HG03460 (cell line): ENCODE data around the gene CLEC2A.
"Not testable (repeated sequence)": the region's sequence is repeated elsewhere in the genome, so short reads cannot be mapped to it uniquely, and the experiment has no call there.

ENCODE experiments used
- ATAC-seq: cut with Tn5 transposase; IDR thresholded peaks from one replicate; pipeline ENCODE4 v1.9.1; 2021; ENCODE audit not compliant: unreplicated experiment

Gene CLEC2A

DNA sequence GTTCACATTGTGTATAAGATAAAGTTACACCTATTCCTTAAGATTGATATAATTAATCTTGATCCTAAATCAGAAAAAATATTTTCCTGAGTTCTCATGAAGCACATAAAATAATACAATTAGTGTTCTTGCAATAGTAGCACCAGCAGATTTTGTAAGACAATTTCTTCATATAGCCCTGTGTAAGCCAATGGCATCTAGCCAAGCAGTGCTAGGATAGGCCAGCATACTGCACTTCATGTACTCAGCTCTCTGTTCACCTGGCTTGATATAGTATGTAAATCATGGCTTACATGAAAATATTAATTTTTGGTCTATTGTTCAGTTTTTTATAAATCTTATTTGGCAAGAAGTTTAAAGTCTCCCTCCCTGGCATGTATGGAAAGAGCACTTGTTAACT lies 49.0 kb downstream of the CLEC2A start:
- no peak for ATAC-seq

DNA sequence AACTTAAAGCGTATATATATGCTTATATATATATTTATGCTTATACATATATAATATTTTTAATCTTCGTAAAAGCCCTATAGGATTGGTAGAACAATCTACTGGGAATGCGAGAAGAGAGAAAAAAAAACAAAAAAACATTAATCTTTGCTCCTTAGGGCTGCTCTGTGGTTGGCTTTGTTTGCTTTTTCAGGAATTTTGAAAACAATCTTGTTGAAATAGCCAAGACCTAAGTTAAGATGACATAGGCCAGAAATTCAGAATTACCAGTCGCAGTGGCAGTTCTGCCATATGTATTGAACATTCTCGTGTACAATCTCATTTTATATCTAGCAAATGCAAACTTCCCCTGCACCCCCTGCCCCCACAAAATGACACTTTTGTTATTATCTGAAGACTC lies 50.2 kb downstream of the CLEC2A start:
- no peak for ATAC-seq

DNA sequence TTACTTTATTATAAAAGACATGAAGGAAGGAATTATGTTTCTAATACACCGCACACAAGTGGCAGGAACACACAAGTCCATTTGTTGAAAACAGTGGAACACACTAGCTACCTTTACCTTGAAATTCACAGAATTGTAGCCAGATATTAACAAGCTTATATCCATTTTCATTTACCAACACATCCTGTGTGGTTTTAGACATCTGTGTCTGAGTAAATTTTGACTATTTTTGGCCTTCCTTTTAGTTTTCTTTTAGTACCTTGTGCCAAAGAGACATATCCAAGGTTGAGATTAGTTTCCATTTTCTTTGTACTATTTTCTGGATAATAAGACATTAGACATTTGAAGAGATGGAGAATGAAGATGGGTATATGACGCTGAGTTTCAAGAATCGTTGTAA lies 50.9 kb downstream of the CLEC2A start, which contains the start of gene KLRF2:
Gene KLRF2 (plus strand): TSS at position 244 of the 400 bp plus-strand sequence. CDS start 107 bp downstream, at position 351.
- no peak for ATAC-seq

DNA sequence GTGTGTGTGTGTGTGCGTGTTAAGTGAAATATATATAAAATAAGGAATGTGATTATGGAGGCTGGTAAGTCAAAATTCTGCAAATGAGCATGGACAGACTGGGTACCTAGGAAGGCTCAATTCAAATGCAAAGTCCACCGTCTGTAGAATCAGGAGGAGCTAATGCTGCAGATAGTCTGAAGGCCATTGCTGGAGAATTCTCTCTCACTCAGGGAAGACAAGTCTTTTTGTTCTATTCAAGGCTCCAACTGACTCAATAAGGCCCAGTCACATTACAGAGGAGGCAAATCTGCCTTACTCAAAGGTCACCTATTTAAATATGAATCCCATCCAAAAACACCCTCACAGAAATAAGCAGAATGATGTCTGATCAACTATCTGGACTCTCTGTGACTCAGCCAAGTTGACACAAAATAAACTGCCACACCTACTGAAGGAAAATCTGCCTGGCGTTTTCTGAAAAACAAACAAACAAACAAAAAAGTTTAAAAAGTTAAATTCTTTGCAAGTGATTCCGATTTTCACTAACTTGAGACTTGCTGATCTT lies 51.6 kb downstream of the CLEC2A start:
- no peak for ATAC-seq

DNA sequence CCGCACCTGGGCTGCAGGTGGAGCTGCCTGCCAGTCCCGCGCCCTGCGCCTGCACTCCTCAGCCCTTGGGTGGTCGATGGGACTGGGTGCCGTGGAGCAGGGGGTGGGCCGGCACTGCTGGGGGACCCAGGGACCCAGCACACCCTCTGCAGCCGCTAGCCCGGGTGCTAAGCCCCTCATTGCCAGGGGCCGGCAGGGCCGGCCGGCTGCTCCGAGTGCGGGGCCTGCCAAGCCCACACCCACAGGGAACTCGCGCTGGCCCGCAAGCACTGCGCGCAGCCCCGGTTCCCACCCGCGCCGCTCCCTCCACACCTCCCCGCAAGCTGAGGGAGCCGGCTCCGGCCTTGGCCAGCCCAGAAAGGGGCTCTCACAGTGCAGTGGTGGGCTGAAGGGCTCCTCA lies 56.0 kb downstream of the CLEC2A start:
- ATAC-seq, result not testable (repeated sequence)

DNA sequence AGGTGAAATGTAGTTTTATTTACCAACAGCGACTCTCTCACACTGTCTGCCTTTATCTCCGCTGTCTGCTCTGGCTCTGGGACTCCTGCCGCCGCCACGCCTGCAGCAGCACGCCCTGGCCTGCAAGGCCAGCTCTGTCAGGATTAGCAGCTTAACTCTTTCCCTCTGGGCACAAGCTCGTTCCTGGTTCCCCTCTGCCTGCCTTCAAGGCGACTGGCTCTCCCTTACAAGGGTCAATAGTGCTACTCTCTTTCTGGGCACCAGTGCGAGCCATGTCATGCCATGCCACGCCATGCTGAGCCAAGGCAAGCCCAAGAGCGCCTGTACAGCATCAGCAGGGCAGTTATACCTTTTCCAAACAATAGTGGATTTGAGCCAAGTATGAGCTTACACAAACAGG lies 59.4 kb downstream of the CLEC2A start:
- ATAC-seq, result no peak

DNA sequence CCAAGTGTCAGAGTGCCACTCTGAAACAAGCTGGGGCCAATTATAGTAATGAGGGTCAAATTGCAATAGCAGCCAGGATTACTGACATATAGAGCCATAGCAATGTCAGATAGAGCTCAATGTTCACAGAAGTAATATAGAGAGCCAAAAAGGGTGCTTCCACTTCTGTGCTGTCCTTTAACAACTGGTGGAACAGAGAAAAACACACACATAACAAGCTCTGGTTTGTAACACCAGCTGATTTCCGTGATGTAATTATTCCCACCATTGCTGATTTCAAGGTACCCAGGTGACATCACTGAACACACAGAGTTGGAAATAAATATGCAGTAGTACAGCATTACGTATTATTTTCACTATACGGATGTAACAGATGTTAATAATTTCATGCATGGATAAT lies 60.0 kb downstream of the CLEC2A start:
- ATAC-seq, result no peak

DNA sequence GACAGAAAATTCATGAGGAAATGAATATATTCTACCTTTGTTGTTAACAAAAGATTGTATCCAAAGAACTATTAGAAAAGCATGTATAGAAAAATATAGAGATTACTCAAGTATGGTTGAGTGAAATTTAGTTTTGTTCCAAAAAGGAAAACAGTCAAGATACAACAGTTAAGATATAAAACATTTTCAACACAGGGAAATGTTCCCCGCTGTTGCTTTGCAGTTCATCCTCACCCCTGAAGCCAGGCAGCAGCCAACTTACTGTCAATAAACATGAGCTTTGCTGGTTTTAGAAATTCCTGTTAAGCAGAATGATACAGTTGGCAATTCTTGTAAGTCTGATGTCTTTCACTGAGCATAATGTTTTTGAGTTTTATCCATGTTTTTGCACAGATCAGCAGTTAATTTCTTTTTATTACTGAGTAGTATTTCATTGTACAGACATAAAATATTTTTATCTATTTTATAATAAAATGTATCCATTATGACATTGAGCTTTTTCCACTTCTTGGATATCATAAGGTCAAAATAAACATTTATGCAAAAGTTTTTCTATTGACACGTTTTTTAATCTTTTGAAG lies 61.8 kb downstream of the CLEC2A start:
- no peak for ATAC-seq

DNA sequence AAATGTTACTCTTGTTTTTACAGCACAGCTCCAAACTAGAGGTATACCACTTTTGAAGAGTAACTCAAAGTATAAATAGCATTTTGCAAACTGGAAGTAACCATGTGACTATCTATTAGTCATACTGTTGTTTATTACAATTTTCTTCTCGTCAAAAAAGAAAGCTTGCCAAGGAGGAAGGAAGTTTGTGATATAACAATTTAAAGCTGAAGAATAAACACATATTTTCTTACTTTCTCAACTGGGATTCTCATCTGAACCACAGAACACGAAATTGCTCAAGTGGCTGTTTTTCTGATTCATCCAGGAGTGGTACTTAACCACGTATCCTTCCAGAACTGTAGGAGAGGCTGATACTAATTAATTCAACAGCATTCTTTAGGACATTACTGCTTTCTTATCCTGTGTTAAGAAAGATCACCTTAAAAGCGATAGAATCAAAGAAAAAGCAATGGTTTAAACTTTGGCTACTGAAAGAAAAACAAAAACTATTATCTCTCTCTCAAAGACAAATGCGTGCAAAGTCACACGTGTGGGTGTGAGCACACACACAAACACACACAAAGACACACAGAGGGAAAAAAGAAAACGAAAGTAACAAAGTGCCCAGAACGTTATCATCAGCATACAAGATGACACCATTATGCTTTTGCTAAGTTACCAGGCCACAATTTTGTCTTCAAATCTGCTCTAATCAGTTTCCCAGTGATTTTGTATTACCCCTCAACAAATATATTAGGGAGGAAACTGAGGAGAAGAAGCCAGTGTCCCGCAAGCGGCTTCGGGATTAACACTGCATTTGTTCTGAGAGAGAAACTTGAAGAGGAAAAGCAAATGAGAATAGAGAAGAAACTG lies 62.6 kb downstream of the CLEC2A start, which contains the start of gene CLEC2B:
Gene CLEC2B (minus strand): TSS at position 48 of the 855 bp plus-strand sequence.
- no peak for ATAC-seq

DNA sequence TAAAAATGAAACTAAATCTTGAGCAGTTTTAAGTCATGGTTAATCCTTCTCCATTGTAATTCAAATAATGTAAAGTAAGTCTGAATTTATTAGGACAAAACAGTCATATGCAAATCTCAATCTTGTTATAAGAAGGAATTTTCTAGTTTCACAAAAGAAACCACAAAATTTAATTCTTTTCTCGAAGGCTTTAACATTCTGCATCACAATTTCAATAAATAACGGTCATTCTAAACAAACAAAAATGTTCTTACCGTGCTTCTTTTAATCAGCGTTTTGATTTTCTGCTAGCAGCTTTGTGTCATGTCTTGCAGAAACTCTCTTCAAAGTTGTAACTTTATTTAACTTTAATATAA lies 63.2 kb downstream of the CLEC2A start:
- ATAC-seq, result no peak

DNA sequence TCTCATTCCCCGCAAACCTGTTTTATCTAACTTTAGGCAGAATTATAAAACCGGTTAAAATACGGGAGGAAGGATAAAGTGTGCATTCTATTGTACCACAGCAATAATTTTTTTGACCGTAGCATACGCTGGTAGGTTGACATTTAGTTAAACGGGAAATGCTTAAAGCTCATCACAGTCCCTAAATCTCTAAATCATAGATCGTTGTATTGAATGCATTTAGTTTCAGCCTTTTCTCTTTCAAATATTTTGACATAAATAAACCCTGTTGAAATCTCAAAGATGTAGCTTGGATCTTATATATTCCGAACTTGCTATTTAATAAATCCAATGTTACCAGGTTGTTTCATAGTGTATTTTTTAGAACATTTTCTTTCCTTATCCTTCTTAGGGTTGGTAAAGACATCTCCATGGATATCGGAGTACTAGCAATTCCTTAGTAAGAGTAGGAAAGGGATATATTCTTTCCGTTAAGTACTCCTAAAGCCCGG lies 63.8 kb downstream of the CLEC2A start:
- no peak for ATAC-seq

DNA sequence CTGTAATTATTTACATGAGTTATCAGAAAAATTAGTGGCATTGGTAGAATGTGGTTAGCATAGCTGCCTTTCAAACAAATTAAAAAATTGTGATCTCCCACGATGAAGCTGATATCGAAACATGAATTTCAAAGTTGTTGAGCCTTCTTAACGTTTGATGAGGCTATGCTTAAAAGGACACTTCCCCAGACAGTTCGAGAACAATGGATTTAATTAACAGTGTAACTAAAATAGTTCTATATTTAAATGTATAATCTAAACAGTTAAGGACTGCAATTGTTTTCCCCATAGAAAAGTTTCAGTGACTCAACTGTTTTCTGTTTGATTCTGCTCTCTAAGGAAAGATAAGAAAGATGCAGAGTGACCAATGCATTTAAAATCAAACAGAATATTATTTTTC lies 64.6 kb downstream of the CLEC2A start:
- no peak for ATAC-seq

DNA sequence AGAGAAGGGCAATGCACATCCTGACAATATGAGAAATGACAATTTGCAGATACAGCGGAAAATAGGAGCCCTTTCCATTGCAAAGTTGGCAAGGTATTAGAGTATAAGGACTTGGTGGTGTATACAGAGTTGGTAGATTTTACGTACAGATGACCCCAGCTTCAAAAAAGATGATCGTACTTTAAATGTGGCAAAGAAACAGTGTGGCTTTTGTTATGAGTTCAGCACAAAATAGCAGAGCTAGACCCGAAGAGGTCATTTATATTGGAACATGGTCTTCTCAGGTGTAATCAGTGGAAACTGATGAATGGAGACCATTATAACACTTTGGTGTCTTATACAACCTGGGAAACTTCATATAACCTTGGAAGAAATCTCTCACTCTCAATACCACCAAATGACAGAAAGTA lies 65.3 kb downstream of the CLEC2A start:
- no peak for ATAC-seq

DNA sequence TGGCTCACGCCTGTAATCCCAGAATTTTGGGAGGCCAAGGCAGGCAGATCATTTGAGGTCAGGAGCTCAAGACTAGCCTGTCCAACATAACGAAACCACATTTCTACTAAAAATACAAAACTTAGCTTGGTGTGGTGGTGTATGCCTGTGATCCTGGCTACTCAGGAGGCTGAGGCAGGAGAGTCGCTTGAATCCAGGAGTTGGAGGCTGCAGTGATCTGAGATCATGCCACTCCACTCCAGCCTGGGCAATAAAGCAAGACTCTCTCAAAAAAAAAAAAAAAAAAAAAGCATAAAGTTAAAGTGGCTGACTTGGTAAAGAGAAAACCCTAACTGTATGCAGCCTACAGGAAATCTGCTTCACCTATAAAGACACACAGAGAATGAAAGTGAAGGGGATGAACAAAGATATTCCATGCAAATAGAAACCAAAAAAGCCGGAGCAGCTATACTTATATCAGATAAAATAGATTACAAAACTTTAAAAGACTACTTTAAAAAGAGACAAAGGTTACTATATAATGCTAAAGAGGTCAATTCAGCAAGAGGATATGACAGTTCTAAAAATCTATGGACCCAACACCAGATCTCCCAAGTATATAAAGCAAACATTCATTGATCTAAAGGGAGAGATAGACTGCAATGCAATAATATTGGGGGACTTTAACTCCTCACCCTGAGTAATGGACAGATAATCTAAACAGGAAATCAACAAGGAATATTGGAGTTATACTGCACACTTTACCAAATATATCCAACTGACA lies 67.1 kb downstream of the CLEC2A start:
- ATAC-seq, result no peak
